Measurements from ENCODE around the gene SDR42E2.
A peak's percentile ranks its signal among the peaks of the same experiment; 100 is the strongest.

The SDR42E2 gene

GRCh38 chr16:22189473-22190080, 27.3 kb downstream of the SDR42E2 start:
- peak overlapping the region; percentile 87 for H3K4me3 ChIP-seq (ENCODE audit: low read length)
- H3K4me1 ChIP-seq (ENCODE audit: control insufficient read depth, low read length), result peaks cover 31% of the 10 kb centered on the region
- 0 out of 2 replicates have a peak, but pooled peaks cover 8% of the 10 kb centered on the region for H3F3A ChIP-seq (ENCODE audit: control insufficient read depth, insufficient read depth)
- H3K9me3 ChIP-seq (ENCODE audit: control insufficient read depth, insufficient read depth, low read length), result no peaks in the 10 kb centered on the region
- H3K9me2 ChIP-seq (replicated peaks; ENCODE audit: control insufficient read depth, low read length), result no peaks in the 10 kb centered on the region
- no peaks in the 10 kb centered on the region for H3K27me3 ChIP-seq (ENCODE audit: control insufficient read depth, low read length)
- H3K36me3 ChIP-seq (ENCODE audit: control insufficient read depth, low read length), result no peaks in the 10 kb centered on the region
- H4K20me1 ChIP-seq (ENCODE audit: control insufficient read depth, insufficient read depth, low read depth, low read length), result no peaks in the 10 kb centered on the region
- TF ChIP-seq EZH2phosphoT487 (IDR thresholded peaks at IDR 0.05; ENCODE audit: borderline replicate concordance, low read length) (no peak), CTCF (IDR thresholded peaks at IDR 0.05; ENCODE audit: low read depth, low read length, poor library complexity, severe bottlenecking) (no peak)
- peak overlapping the region; percentile 65 for H3K27ac ChIP-seq (ENCODE audit: low read depth, low read length)
- peak overlapping the region; percentile 76 for H3K4me2 ChIP-seq (ENCODE audit: low read length)
- H3K79me2 ChIP-seq (ENCODE audit: control insufficient read depth, low read length), result no peaks in the 10 kb centered on the region

- no peaks in the 10 kb centered on the region for H4K20me1 ChIP-seq (ENCODE audit: control insufficient read depth, insufficient read depth, low read depth, low read length)
- peaks cover 38% of the 10 kb centered on the region for H3K4me1 ChIP-seq (ENCODE audit: control insufficient read depth, low read length)
- no peaks in the 10 kb centered on the region for H3K27me3 ChIP-seq (ENCODE audit: control insufficient read depth, low read length)
- H3K36me3 ChIP-seq (ENCODE audit: control insufficient read depth, low read length), result no peaks in the 10 kb centered on the region
- H3K9me3 ChIP-seq (ENCODE audit: control insufficient read depth, insufficient read depth, low read length), result no peaks in the 10 kb centered on the region
- H3K4me3 ChIP-seq (ENCODE audit: low read length), result peak overlapping the region; percentile 87
- H3K79me2 ChIP-seq (ENCODE audit: control insufficient read depth, low read length), result no peaks in the 10 kb centered on the region
- 0 out of 2 replicates have a peak, but pooled peaks cover 8% of the 10 kb centered on the region for H3F3A ChIP-seq (ENCODE audit: control insufficient read depth, insufficient read depth)
- peak overlapping the region; percentile 65 for H3K27ac ChIP-seq (ENCODE audit: low read depth, low read length)
- no peaks in the 10 kb centered on the region for H3K9me2 ChIP-seq (replicated peaks; ENCODE audit: control insufficient read depth, low read length)
- peak overlapping the region; percentile 76 for H3K4me2 ChIP-seq (ENCODE audit: low read length)
- no peak for TF ChIP-seq CTCF (IDR thresholded peaks at IDR 0.05; ENCODE audit: low read depth, low read length, poor library complexity, severe bottlenecking)
- no peak for TF ChIP-seq EZH2phosphoT487 (IDR thresholded peaks at IDR 0.05; ENCODE audit: borderline replicate concordance, low read length)
These were observed 27.9 kb downstream of the SDR42E2 start for GRCh38 chr16:22190081-22190775.

GRCh38 chr16:22190776-22191531, 28.6 kb downstream of the SDR42E2 start:
- Histone ChIP-seq H3K4me2 (ENCODE audit: low read length) (peak overlapping the region; percentile 86), H3K79me2 (ENCODE audit: control insufficient read depth, low read length) (no peaks in the 10 kb centered on the region), H3K9me2 (replicated peaks; ENCODE audit: control insufficient read depth, low read length) (no peaks in the 10 kb centered on the region), H4K20me1 (ENCODE audit: control insufficient read depth, insufficient read depth, low read depth, low read length) (no peaks in the 10 kb centered on the region), H3K9me3 (ENCODE audit: control insufficient read depth, insufficient read depth, low read length) (no peaks in the 10 kb centered on the region), H3F3A (ENCODE audit: control insufficient read depth, insufficient read depth) (0 out of 2 replicates have a peak, but pooled peaks cover 8% of the 10 kb centered on the region), H3K36me3 (ENCODE audit: control insufficient read depth, low read length) (no peaks in the 10 kb centered on the region), H3K4me1 (ENCODE audit: control insufficient read depth, low read length) (peaks cover 42% of the 10 kb centered on the region), H3K4me3 (ENCODE audit: low read length) (peak overlapping the region; percentile 87), H3K27me3 (ENCODE audit: control insufficient read depth, low read length) (no peaks in the 10 kb centered on the region), H3K27ac (ENCODE audit: low read depth, low read length) (peak overlapping the region; percentile 43)
- TF ChIP-seq CTCF (IDR thresholded peaks at IDR 0.05; ENCODE audit: low read depth, low read length, poor library complexity, severe bottlenecking) (no peak), EZH2phosphoT487 (IDR thresholded peaks at IDR 0.05; ENCODE audit: borderline replicate concordance, low read length) (no peak)

All from DOHH2 (cell line).